Transverse colon (tissue), 4 donors: ENCODE results near the gene EPN2. TPM values are rescaled to one million over a fixed set of nuclear protein-coding genes. Genes with fewer than 3 reads are reported as not detected.

ENCODE experiments used
- DNase-seq: peaks from one replicate; pipeline ENCODE4 v3.0.0-alpha.2; 2019
- H3K27ac ChIP-seq, 4 donors: fragments of 200-600 bp; sonication (generic); 2 replicates each; pipeline ENCODE4 v1.5.1; 2016 to 2018; ENCODE audit warnings: inconsistent platforms in 4 of 4
- H3K27me3 ChIP-seq: fragments of 200-600 bp; sonication (generic); 2 replicates; pipeline ENCODE4 v1.5.1; 2017; ENCODE audit warnings: inconsistent platforms
- H3K36me3 ChIP-seq, 4 donors: fragments of 200-600 bp; sonication (generic); 2 replicates each; pipeline ENCODE4 v1.5.1; 2017 to 2019; ENCODE audit warnings: inconsistent platforms in 4 of 4
- H3K4me1 ChIP-seq, 4 donors: fragments of 200-600 bp; sonication (generic); 2 replicates each; pipeline ENCODE4 v1.5.1; 2017 to 2020; ENCODE audit warnings: inconsistent platforms in 4 of 4
- H3K4me3 ChIP-seq, 4 donors: fragments of 200-600 bp; sonication (generic); 1 replicate in 1 of 4; 2 replicates in 3 of 4; pipeline versions ENCODE4 v1.5.1 to v1.6.1; 2017 to 2019; ENCODE audit warnings: inconsistent platforms in 4 of 4
- H3K9me3 ChIP-seq, 2 donors: fragments of 200-600 bp; sonication (generic); 2 replicates each; pipeline ENCODE4 v1.5.1; 2017 to 2019; ENCODE audit warnings: inconsistent platforms in 2 of 2
- EP300 ChIP-seq: sonication (generic); formaldehyde crosslinking; IDR thresholded peaks from one replicate; pipeline ENCODE4 v1.6.1; 2017; ENCODE audit warnings: antibody characterized with exemption, low read depth
- POLR2A ChIP-seq: fragments of 450-650 bp; IDR thresholded peaks from one replicate; pipeline ENCODE4 v1.6.1; 2016; ENCODE audit warnings: antibody characterized with exemption, mild to moderate bottlenecking, moderate library complexity
- POLR2AphosphoS5 ChIP-seq, 3 donors: sonication (generic); formaldehyde crosslinking; IDR thresholded peaks; one replicate each; pipeline ENCODE4 v1.6.1; 2016; ENCODE audit warnings: antibody characterized with exemption in 3 of 3
- WGBS, 2 donors: methylation state at CpG; one replicate each; pipeline ENCODE4 v1.1.5; 2018; ENCODE audit warnings: low coverage in 1 of 2; 5-methylcytosine and 5-hydroxymethylcytosine counted together
- in situ Hi-C, 4 donors: fragments of 200-750 bp; cut with MboI; loops; one replicate each; pipeline versions ENCODE4 v1.15.0 to v1.15.1; 2017; ENCODE audit warnings: low sequenced_read_pairs in 3 of 4, low pct_ligation_motif_present in 1 of 4, low pct_unique_long_range_greater_than_20kb in 1 of 4
- intact Hi-C: fragments of 100-400 bp; cut with DNase I; formaldehyde crosslinking; loops from one replicate; pipeline ENCODE4 v1.15.1; 2023; ENCODE audit warnings: low total_unique reads
- total RNA-seq, 4 donors: library from RNA; depleted of rRNA; stranded (reverse); fragments of >200 nt; gene quantifications; one replicate each; pipeline ENCODE4 v1.1.0, GENCODE V29; 2016
- TF ChIP-seq, protein P1 (sequence below), 5 experiments: fragments of 200-600 bp in 3 of 5; fragments of 450-650 bp in 2 of 5; sonication (generic) in 3 of 5; IDR thresholded peaks; 1 replicate in 2 of 5; 2 replicates in 3 of 5; pipeline ENCODE4 v1.5.1; 2016 to 2017; ENCODE audit warnings: antibody characterized with exemption in 5 of 5, inconsistent platforms in 3 of 5, mild to moderate bottlenecking in 2 of 5, moderate library complexity in 1 of 5

EPN2 gene
- total RNA-seq, 4 donors from 2014 or later = 30.4 to 98.7 (median 65.5) TPM

DNA sequence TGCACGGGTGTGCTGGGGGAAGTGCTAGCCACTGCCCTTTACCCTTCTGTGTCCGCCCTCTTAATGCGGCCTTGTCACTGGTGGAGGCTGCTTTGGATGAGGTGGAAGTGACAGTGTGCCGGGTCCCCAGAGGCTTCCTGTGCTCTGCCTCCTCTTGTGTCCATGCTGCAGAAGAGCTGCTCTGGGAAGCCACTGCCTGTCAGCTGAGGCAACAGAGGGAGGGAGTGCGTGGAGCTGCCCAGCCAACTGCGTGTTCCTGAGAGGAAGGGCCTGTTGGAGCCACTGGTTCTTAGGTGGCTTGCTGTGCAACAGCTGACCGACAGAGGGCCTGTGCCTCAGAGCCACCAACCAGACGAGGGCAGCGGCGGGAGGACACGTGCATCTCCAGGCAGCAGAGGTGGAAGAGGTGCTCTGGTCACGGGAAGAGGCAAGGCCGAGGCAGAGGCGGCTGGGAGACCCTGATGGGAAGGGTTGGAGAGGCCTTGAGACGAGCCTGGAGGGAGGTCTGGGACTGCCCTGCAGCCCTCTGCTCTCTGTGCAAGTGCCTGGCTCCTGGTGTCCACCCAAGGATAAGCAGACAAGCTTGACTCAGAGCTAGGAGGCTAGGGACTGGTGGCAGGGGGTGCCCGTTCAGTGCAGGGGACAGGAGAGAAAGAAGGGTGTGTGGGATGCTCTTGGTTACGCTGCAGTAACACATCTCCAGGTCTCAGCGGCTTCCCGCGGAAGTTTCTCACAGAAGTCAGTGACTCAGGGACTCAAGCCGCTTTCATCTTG lies 100.0 kb downstream of the EPN2 start:
- in situ Hi-C loops (no loop called here), intact Hi-C loops (no loop called here)
- no peak for TF ChIP-seq EP300
- TF ChIP-seq, protein P1, sequence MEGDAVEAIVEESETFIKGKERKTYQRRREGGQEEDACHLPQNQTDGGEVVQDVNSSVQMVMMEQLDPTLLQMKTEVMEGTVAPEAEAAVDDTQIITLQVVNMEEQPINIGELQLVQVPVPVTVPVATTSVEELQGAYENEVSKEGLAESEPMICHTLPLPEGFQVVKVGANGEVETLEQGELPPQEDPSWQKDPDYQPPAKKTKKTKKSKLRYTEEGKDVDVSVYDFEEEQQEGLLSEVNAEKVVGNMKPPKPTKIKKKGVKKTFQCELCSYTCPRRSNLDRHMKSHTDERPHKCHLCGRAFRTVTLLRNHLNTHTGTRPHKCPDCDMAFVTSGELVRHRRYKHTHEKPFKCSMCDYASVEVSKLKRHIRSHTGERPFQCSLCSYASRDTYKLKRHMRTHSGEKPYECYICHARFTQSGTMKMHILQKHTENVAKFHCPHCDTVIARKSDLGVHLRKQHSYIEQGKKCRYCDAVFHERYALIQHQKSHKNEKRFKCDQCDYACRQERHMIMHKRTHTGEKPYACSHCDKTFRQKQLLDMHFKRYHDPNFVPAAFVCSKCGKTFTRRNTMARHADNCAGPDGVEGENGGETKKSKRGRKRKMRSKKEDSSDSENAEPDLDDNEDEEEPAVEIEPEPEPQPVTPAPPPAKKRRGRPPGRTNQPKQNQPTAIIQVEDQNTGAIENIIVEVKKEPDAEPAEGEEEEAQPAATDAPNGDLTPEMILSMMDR (IDR thresholded peaks at IDR 0.05) = peak in 1 of 5 experiments; percentile 40
- Histone ChIP-seq H3K27me3 (no peaks in the 10 kb centered on the region), H3K27ac (no peak overlapping the region), H3K9me3 (no peaks in the 10 kb centered on the region), H3K4me1 (peaks cover 0 to 6% (median 0%) of the 10 kb centered on the region in 4 donors), H3K4me3 (no peak overlapping the region), H3K36me3 (no peaks in the 10 kb centered on the region)
- WGBS, 2 donors = 60 to 67% methylated on average over 2 to 18 of the region's 21 CpGs
- peak; percentile 56 for DNase-seq

DNA sequence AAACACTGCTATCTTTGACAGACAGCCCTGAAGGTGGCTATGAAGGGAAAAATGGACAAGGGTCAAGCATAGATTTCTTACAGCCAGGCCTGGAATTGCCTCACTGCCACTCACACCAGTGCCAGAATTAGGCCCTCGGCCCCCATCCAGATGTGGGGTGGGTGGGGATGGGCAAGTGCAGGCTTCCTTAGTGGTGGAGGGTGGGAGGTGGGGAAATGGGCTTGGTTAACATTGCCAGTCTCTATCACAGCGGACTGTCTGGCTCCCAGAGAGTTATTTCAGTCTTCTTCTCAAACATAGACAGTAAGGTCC lies 100.5 kb downstream of the EPN2 start:
- 81% methylated on average over 2 of the region's 2 CpGs; no CpG with 5 or more reads in 1 of the 2 donors for WGBS, 2 donors
- no peak for DNase-seq
- H3K36me3 ChIP-seq = no peaks in the 10 kb centered on the region

DNA sequence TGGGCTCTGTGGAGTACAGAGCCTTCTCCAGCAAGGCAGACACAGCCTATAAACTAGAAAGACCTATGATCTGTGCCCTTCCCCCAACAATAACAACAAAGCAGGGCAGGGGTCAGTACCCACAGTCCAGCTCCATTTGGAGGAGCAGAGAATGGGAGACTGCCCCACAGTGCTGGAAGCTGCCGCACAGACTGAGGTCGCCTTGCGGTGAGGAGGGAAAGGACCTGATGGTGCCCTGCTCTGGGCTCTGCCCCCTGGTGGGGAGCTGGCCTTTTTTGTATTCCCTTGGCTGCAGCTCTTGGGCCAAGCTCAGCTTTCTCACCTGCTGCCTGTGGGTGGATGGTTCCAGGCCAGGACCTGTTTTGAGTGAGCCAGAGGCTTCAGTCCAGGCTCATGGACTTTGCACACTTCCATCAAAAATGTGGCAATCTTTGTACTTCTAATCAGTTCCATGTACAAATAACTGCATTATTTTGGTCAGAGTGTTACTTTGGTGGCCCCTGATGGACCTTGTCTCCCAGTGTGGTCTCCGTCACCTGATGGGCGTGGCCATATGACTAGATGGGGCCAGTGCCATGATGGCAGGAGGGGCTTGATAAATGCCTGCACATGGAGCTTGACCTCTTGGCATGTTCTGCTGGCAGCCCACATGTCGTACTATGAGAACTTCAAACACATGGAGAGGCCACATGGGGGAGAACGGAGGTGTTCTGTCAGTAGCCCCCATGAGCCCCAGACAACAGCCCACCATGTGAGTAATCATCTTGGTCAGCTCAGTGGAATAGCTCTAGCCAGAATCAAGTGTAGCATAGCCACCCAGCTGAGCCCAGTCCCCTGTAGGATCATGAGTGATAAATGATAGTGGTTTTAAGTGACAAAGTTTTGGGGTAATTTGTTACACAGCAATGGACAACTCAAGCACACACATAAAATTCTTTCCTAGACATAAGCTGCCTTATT lies 101.1 kb downstream of the EPN2 start:
- intact Hi-C loops (no loop called here), in situ Hi-C loops (no loop called here)
- Histone ChIP-seq H3K4me1 (peaks cover 0 to 6% (median 0%) of the 10 kb centered on the region in 4 donors), H3K9me3 (no peaks in the 10 kb centered on the region), H3K27ac (no peak overlapping the region), H3K4me3 (no peak overlapping the region), H3K27me3 (no peaks in the 10 kb centered on the region), H3K36me3 (no peaks in the 10 kb centered on the region)
- TF ChIP-seq, protein P1 (IDR thresholded peaks at IDR 0.05) = peak; percentile 55 to 91 (median 71)
- no peak for TF ChIP-seq POLR2A
- 69 to 83% methylated on average over 2 to 7 of the region's 7 CpGs for WGBS, 2 donors
- peak; percentile 73 for DNase-seq

More for the DNA sequence above, 100.5 kb downstream of the EPN2 start:
- H3K4me3 ChIP-seq = no peak overlapping the region
- TF ChIP-seq POLR2AphosphoS5 (IDR thresholded peaks at IDR 0.05) (no peak), EP300 (no peak), POLR2A (no peak)
- TF ChIP-seq, protein P1 (IDR thresholded peaks at IDR 0.05) = no peak
- no peaks in the 10 kb centered on the region for H3K27me3 ChIP-seq
- intact Hi-C loops = no loop called here
- no peaks in the 10 kb centered on the region for H3K9me3 ChIP-seq
- no peak overlapping the region for H3K27ac ChIP-seq
- in situ Hi-C loops = no loop called here
- H3K4me1 ChIP-seq = peaks cover 0 to 6% (median 0%) of the 10 kb centered on the region in 4 donors

DNA sequence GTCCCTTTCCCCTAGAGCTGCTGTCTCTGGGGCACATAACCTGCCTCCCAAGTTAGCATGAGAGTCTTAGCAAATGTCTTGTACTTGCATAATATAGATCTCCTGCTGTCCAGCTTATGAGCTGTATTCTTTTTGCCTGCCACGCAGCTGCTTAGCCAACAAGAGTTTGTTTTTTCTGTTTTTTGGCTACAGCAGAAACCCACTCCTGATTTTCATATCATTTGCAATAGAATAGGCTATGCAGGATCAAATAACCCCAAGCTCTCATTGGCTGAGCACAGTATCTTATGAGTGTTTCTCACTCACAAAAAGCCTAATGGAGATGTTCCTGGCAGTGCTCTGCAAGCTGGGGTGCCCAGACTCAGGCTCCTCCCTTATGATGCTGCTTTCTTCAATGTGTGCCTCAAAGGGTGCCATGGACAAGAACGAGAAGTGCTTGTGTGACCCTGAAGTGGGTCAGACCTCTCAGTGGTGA lies 102.2 kb downstream of the EPN2 start:
- no peak overlapping the region for H3K4me3 ChIP-seq
- no peak for DNase-seq
- H3K27me3 ChIP-seq = no peaks in the 10 kb centered on the region
- H3K27ac ChIP-seq = no peak overlapping the region
- peaks cover 0 to 9% (median 2%) of the 10 kb centered on the region in 4 donors for H3K4me1 ChIP-seq
- no peaks in the 10 kb centered on the region for H3K36me3 ChIP-seq
- 64% methylated on average over 2 of the region's 2 CpGs; no CpG with 5 or more reads in 1 of the 2 donors for WGBS, 2 donors
- in situ Hi-C loops = no loop called here
- H3K9me3 ChIP-seq = no peaks in the 10 kb centered on the region
- intact Hi-C loops = no loop called here
- no peak for TF ChIP-seq EP300
- TF ChIP-seq, protein P1 (IDR thresholded peaks at IDR 0.05) = no peak
- TF ChIP-seq POLR2A = no peak
- TF ChIP-seq POLR2AphosphoS5 (IDR thresholded peaks at IDR 0.05) = no peak
